ENCODE data around the gene EIF3K.

The EIF3K gene

DNA sequence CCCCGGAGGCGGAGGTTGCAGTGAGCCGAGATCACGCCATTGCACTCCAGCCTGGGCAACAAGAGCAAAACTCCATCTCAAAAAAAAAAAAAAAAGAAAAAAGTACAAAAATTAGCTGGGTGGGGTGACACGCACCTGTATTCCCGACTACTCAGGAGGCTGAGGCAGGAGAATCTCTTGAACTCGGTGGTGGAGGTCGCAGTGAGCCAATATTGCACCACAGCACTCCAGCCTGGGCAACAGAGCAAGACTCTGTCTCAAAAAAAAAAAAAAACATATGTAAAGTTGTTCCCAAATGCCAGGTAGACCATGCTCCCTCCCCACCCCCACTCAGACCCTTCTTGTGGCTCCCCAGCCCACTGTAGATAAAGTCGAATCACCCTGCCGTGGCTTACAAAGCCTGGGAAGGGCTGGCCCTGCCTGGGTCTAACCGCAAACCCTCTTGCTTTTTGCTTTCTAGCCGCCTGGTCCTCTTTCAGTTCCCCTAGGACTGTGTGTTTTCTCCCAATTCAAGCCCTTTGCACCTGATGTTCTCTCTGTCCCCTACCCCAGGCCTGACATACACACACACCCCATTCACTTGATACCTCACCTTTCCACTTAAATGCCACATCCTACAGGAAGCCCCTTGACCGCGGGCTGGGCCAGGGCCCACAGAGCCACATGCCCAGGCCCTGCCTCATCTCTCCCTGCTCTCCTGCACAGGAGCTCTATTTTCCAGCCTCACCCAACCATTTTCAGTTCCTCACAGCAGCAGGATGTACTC lies 35.6 kb upstream of the EIF3K start:
- no peaks in the 10 kb centered on the region for H3K4me1 Mint-ChIP-seq
- H3K27ac Mint-ChIP-seq = no peak overlapping the region
- no peaks in the 10 kb centered on the region for H3K27me3 Mint-ChIP-seq (ENCODE audit: low read depth)
- no peak overlapping the region for H3K4me3 Mint-ChIP-seq
- TF ChIP-seq, protein P1, sequence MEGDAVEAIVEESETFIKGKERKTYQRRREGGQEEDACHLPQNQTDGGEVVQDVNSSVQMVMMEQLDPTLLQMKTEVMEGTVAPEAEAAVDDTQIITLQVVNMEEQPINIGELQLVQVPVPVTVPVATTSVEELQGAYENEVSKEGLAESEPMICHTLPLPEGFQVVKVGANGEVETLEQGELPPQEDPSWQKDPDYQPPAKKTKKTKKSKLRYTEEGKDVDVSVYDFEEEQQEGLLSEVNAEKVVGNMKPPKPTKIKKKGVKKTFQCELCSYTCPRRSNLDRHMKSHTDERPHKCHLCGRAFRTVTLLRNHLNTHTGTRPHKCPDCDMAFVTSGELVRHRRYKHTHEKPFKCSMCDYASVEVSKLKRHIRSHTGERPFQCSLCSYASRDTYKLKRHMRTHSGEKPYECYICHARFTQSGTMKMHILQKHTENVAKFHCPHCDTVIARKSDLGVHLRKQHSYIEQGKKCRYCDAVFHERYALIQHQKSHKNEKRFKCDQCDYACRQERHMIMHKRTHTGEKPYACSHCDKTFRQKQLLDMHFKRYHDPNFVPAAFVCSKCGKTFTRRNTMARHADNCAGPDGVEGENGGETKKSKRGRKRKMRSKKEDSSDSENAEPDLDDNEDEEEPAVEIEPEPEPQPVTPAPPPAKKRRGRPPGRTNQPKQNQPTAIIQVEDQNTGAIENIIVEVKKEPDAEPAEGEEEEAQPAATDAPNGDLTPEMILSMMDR (IDR thresholded peaks at IDR 0.05; ENCODE audit: unreplicated experiment in 3 of 3) = no peak
- no peaks in the 10 kb centered on the region for H3K36me3 Mint-ChIP-seq (ENCODE audit: low read depth)
- H3K9me3 Mint-ChIP-seq = no peaks in the 10 kb centered on the region

DNA sequence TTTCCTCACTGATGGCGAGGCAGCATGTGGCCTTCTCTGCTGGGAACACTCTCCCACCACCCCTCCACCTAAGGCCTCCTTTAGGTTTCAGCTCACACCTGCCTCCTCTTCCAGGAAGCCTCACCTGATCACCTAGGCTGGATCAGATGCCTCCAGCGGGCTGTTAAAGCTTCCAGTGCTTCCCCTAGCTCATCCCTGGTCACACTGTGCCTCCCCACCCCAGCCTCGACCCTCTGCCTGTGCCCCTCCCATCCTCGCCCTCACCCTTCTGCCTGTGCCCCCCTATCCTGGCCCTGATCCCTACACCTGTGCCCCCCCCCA lies 35.0 kb upstream of the EIF3K start:
- Mint-ChIP-seq H3K4me3 (no peak overlapping the region), H3K27ac (no peak overlapping the region), H3K36me3 (ENCODE audit: low read depth) (no peaks in the 10 kb centered on the region), H3K27me3 (ENCODE audit: low read depth) (no peaks in the 10 kb centered on the region), H3K4me1 (no peaks in the 10 kb centered on the region), H3K9me3 (no peaks in the 10 kb centered on the region)
- TF ChIP-seq, protein P1 (IDR thresholded peaks at IDR 0.05; ENCODE audit: unreplicated experiment in 3 of 3) = no peak

DNA sequence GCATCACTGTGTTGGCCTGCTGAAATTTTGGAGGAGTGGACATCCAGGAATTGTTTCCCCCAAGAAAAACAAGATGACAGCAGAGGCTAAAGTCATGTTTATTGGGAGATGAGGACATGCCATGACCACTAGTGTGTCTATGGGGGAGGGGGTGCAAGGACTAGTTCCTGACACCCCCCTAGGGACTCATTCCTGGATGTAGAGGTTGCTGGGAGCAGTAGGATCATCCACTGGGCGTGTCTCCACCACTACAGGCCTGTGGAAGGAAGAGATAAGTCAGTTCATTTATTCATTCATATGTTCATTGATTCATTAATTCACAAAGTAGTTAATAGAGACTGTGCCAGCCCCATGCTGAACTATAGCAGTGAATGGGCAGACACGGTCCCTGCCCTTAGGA lies 31.4 kb upstream of the EIF3K start:
- no peaks in the 10 kb centered on the region for H3K36me3 Mint-ChIP-seq (ENCODE audit: low read depth)
- H3K27me3 Mint-ChIP-seq (ENCODE audit: low read depth) = no peaks in the 10 kb centered on the region
- no peak overlapping the region for H3K27ac Mint-ChIP-seq
- H3K9me3 Mint-ChIP-seq = no peaks in the 10 kb centered on the region
- TF ChIP-seq, protein P1 (IDR thresholded peaks at IDR 0.05; ENCODE audit: unreplicated experiment in 3 of 3) = no peak
- H3K4me1 Mint-ChIP-seq = no peaks in the 10 kb centered on the region
- H3K4me3 Mint-ChIP-seq = no peak overlapping the region

DNA sequence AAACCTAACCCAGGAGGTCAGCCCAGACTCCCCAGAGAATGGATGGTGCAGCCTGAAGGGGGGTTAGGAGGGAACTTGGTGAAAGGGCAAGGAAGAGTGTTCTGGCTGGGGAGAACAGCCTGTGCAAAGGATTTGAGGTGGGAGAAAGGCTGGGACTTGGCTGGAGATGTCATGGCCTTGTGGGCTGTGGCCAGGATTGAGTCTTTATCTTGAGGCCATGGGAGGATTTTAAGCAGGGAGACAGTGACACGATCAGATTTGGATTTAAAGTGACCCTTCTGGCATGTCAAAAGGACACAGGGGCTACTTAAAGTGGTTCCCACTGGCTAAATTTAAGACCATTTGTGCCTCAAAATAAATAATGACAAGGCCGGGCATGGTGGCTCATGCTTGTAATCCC lies 30.9 kb upstream of the EIF3K start:
- no peaks in the 10 kb centered on the region for H3K36me3 Mint-ChIP-seq (ENCODE audit: low read depth)

DNA sequence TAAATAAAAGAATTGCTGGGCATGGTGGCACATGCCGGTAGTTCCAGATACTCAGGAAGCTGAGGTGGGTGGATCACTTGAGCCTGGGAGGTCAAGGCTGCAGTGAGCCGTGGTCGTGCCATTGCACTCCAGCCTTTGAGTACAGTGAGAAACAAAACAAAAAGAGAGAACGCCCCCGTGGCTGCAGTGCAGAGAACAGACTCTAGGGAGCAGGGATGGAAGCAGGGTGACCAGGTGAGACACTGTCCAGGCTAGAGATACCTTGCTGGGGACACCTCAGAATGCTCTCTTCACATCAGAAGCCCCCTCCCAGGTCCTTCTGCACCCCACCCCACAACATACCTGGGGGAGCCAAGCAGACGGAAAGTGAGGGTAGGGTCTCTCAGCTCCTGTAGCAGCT lies 26.0 kb upstream of the EIF3K start:
- H3K9me3 Mint-ChIP-seq = no peaks in the 10 kb centered on the region
- no peaks in the 10 kb centered on the region for H3K4me1 Mint-ChIP-seq
- H3K27me3 Mint-ChIP-seq (ENCODE audit: low read depth) = peaks cover 8% of the 10 kb centered on the region
- no peaks in the 10 kb centered on the region for H3K36me3 Mint-ChIP-seq (ENCODE audit: low read depth)
- TF ChIP-seq, protein P1 (IDR thresholded peaks at IDR 0.05; ENCODE audit: unreplicated experiment in 3 of 3) = no peak
- no peak overlapping the region for H3K4me3 Mint-ChIP-seq
- no peak overlapping the region for H3K27ac Mint-ChIP-seq

More for the DNA sequence above, 30.9 kb upstream of the EIF3K start:
- H3K4me1 Mint-ChIP-seq = no peaks in the 10 kb centered on the region
- H3K27me3 Mint-ChIP-seq (ENCODE audit: low read depth) = no peaks in the 10 kb centered on the region
- H3K4me3 Mint-ChIP-seq = no peak overlapping the region
- H3K9me3 Mint-ChIP-seq = no peaks in the 10 kb centered on the region
- no peak overlapping the region for H3K27ac Mint-ChIP-seq
- TF ChIP-seq, protein P1 (IDR thresholded peaks at IDR 0.05; ENCODE audit: unreplicated experiment in 3 of 3) = no peak

Measured in nephron (organoid).